Measurements from ENCODE around the gene AFP.
"Not testable (repeated sequence)": the region's sequence is repeated elsewhere in the genome, so short reads cannot be mapped to it uniquely, and the experiment has no call there.

The AFP gene

GRCh38 chr4:73435984-73436383 lies at the start of gene AFP:
TSS of gene AFP (plus strand) at chr4:73436221. CDS start at chr4:73436263, 42 bp downstream.
- Histone ChIP-seq H3K27ac (ENCODE audit: low read length) (no peak within 1 kb of the TSS), H3K4me3 (ENCODE audit: low read depth in 1 of 2, low read length in 2 of 2) (no peak within 1 kb of the TSS), H3K36me3 (ENCODE audit: insufficient read depth, low read length) (no peaks in the 10 kb centered on the region), H2AFZ (ENCODE audit: low read depth, low read length) (no peak within 1 kb of the TSS), H4K20me1 (ENCODE audit: insufficient read depth, low read length) (no peaks in the 10 kb centered on the region), H3K4me1 (ENCODE audit: insufficient read depth, low read length) (no peaks in the 10 kb centered on the region), H3K4me2 (ENCODE audit: insufficient read depth, low read length) (no peak within 1 kb of the TSS), H3K9ac (ENCODE audit: low read depth, low read length) (no peak within 1 kb of the TSS), H3K79me2 (ENCODE audit: insufficient read depth, low read length) (no peaks in the 10 kb centered on the region), H3K9me3 (ENCODE audit: insufficient read depth, low read length, severe bottlenecking) (no peaks in the 10 kb centered on the region), H3K27me3 (ENCODE audit: insufficient read depth, low read length, poor library complexity) (no peaks in the 10 kb centered on the region)
- TF ChIP-seq EZH2 (IDR thresholded peaks at IDR 0.05; ENCODE audit: borderline replicate concordance, low read depth, low read length, severe bottlenecking) = no peak
- no peak for TF ChIP-seq CTCF (IDR thresholded peaks at IDR 0.05; ENCODE audit: borderline replicate concordance, extremely low read depth, low read length, poor library complexity, severe bottlenecking)
- ATAC-seq (ENCODE audit: insufficient read depth, low read depth) (no peak), DNase-seq (no peak)

- Histone ChIP-seq H3K4me2 (ENCODE audit: insufficient read depth, low read length) (no peak overlapping the region), H2AFZ (ENCODE audit: low read depth, low read length) (no peak overlapping the region), H3K27ac (ENCODE audit: low read length) (no peak overlapping the region), H3K4me1 (ENCODE audit: insufficient read depth, low read length) (no peaks in the 10 kb centered on the region), H3K27me3 (ENCODE audit: insufficient read depth, low read length, poor library complexity) (no peaks in the 10 kb centered on the region), H3K36me3 (ENCODE audit: insufficient read depth, low read length) (no peaks in the 10 kb centered on the region), H3K9ac (ENCODE audit: low read depth, low read length) (no peak overlapping the region), H3K9me3 (ENCODE audit: insufficient read depth, low read length, severe bottlenecking) (no peaks in the 10 kb centered on the region), H4K20me1 (ENCODE audit: insufficient read depth, low read length) (no peaks in the 10 kb centered on the region), H3K79me2 (ENCODE audit: insufficient read depth, low read length) (no peaks in the 10 kb centered on the region), H3K4me3 (ENCODE audit: low read depth in 1 of 2, low read length in 2 of 2) (no peak overlapping the region)
- DNase-seq (no peak), ATAC-seq (ENCODE audit: insufficient read depth, low read depth) (no peak)
- TF ChIP-seq CTCF (IDR thresholded peaks at IDR 0.05; ENCODE audit: borderline replicate concordance, extremely low read depth, low read length, poor library complexity, severe bottlenecking) (no peak), EZH2 (IDR thresholded peaks at IDR 0.05; ENCODE audit: borderline replicate concordance, low read depth, low read length, severe bottlenecking) (no peak)
These were observed 48.5 kb upstream of the AFP start for GRCh38 chr4:73387552-73387951.

GRCh38 chr4:73388887-73389286 lies 47.1 kb upstream of the AFP start:
- H3K9ac ChIP-seq (ENCODE audit: low read depth, low read length) = no peak overlapping the region
- H3K4me3 ChIP-seq (ENCODE audit: low read depth in 1 of 2, low read length in 2 of 2) = no peak overlapping the region
- H3K79me2 ChIP-seq (ENCODE audit: insufficient read depth, low read length) = no peaks in the 10 kb centered on the region
- ATAC-seq (ENCODE audit: insufficient read depth, low read depth) (no peak), DNase-seq (no peak)
- H3K9me3 ChIP-seq (ENCODE audit: insufficient read depth, low read length, severe bottlenecking) = no peaks in the 10 kb centered on the region
- TF ChIP-seq EZH2 (IDR thresholded peaks at IDR 0.05; ENCODE audit: borderline replicate concordance, low read depth, low read length, severe bottlenecking) = no peak
- no peak for TF ChIP-seq CTCF (IDR thresholded peaks at IDR 0.05; ENCODE audit: borderline replicate concordance, extremely low read depth, low read length, poor library complexity, severe bottlenecking)
- H3K27ac ChIP-seq (ENCODE audit: low read length) = no peak overlapping the region
- H3K27me3 ChIP-seq (ENCODE audit: insufficient read depth, low read length, poor library complexity) = no peaks in the 10 kb centered on the region
- H3K4me2 ChIP-seq (ENCODE audit: insufficient read depth, low read length) = no peak overlapping the region
- H3K36me3 ChIP-seq (ENCODE audit: insufficient read depth, low read length) = no peaks in the 10 kb centered on the region
- no peaks in the 10 kb centered on the region for H4K20me1 ChIP-seq (ENCODE audit: insufficient read depth, low read length)
- no peaks in the 10 kb centered on the region for H3K4me1 ChIP-seq (ENCODE audit: insufficient read depth, low read length)
- no peak overlapping the region for H2AFZ ChIP-seq (ENCODE audit: low read depth, low read length)

GRCh38 chr4:73389663-73390062 lies 46.4 kb upstream of the AFP start:
- H2AFZ ChIP-seq (ENCODE audit: low read depth, low read length); DNase-seq; H3K4me2 ChIP-seq (ENCODE audit: insufficient read depth, low read length); H3K36me3 ChIP-seq (ENCODE audit: insufficient read depth, low read length); H4K20me1 ChIP-seq (ENCODE audit: insufficient read depth, low read length); H3K27me3 ChIP-seq (ENCODE audit: insufficient read depth, low read length, poor library complexity); H3K4me3 ChIP-seq (ENCODE audit: low read depth in 1 of 2, low read length in 2 of 2); H3K9ac ChIP-seq (ENCODE audit: low read depth, low read length); H3K79me2 ChIP-seq (ENCODE audit: insufficient read depth, low read length); ATAC-seq (ENCODE audit: insufficient read depth, low read depth); H3K27ac ChIP-seq (ENCODE audit: low read length); H3K4me1 ChIP-seq (ENCODE audit: insufficient read depth, low read length); H3K9me3 ChIP-seq (ENCODE audit: insufficient read depth, low read length, severe bottlenecking): not testable (repeated sequence)
